ENCODE measurements around the gene FKBP11. TPM values are rescaled to one million over a fixed set of nuclear protein-coding genes. Genes with fewer than 3 reads are reported as not detected.

Gene FKBP11
- total and polyA plus RNA-seq, 2 of the 13 experiments (the other 11 are each of a cell fraction or from before 2014, with no cell fraction given): 15.5 to 19.4 TPM

DNA sequence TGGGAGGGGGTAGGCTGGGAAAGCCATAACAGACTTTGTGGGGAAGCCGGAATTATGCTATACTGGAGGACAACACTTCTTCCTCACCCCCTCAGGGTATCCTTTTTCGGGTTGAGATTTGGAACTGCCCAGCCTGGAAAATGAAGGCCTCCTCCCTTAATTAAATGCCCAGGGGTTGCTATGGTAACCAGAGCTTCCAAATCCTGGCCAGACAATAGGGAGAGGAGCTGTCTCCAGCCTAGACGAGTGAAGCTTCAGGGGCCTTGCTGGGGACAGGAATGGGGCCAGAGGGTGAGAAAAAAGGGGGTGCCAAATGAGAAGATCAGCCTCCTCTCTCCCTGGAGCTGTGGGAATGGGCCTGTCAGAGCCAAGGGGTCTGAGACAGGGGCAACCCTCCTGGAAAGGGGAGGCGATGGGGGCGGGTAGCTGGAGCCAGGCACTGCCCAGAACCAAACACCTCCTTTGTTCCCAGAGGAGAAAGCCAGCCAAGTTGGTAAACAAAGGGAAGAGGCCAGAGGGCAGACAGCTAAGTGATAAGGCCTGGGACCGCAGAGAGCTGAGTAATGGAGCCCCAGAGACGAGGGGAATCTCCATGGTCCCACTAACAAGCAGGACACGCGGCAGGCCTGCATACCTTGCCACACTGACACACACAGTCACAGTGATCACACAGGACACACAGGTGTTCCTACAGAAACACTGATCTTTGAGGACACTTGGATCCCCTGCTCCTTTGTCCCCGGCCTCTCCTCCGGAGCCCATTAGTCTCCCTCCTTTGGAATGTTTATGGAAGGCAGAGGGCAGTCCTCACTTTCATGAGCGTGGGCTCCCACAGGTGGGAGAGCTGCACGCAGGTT is 41.8 kb downstream of the FKBP11 start (continued):
- TF ChIP-seq, protein P1, sequence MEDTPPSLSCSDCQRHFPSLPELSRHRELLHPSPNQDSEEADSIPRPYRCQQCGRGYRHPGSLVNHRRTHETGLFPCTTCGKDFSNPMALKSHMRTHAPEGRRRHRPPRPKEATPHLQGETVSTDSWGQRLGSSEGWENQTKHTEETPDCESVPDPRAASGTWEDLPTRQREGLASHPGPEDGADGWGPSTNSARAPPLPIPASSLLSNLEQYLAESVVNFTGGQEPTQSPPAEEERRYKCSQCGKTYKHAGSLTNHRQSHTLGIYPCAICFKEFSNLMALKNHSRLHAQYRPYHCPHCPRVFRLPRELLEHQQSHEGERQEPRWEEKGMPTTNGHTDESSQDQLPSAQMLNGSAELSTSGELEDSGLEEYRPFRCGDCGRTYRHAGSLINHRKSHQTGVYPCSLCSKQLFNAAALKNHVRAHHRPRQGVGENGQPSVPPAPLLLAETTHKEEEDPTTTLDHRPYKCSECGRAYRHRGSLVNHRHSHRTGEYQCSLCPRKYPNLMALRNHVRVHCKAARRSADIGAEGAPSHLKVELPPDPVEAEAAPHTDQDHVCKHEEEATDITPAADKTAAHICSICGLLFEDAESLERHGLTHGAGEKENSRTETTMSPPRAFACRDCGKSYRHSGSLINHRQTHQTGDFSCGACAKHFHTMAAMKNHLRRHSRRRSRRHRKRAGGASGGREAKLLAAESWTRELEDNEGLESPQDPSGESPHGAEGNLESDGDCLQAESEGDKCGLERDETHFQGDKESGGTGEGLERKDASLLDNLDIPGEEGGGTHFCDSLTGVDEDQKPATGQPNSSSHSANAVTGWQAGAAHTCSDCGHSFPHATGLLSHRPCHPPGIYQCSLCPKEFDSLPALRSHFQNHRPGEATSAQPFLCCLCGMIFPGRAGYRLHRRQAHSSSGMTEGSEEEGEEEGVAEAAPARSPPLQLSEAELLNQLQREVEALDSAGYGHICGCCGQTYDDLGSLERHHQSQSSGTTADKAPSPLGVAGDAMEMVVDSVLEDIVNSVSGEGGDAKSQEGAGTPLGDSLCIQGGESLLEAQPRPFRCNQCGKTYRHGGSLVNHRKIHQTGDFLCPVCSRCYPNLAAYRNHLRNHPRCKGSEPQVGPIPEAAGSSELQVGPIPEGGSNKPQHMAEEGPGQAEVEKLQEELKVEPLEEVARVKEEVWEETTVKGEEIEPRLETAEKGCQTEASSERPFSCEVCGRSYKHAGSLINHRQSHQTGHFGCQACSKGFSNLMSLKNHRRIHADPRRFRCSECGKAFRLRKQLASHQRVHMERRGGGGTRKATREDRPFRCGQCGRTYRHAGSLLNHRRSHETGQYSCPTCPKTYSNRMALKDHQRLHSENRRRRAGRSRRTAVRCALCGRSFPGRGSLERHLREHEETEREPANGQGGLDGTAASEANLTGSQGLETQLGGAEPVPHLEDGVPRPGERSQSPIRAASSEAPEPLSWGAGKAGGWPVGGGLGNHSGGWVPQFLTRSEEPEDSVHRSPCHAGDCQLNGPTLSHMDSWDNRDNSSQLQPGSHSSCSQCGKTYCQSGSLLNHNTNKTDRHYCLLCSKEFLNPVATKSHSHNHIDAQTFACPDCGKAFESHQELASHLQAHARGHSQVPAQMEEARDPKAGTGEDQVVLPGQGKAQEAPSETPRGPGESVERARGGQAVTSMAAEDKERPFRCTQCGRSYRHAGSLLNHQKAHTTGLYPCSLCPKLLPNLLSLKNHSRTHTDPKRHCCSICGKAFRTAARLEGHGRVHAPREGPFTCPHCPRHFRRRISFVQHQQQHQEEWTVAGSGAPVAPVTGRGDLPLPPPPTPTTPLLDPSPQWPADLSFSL (CRISPR knock-in tag; IDR thresholded peaks at IDR 0.05): peak; percentile 31; the same call in 1 of the 2 replicates
- TF ChIP-seq ARNTL (CRISPR knock-in tag; IDR thresholded peaks at IDR 0.05): 0 out of 2 replicates have a peak, but pooled peaks have one; percentile 16
- peak; percentile 31; the same call in 1 of the 2 replicates for TF ChIP-seq REPIN1 (CRISPR knock-in tag; IDR thresholded peaks at IDR 0.05; ENCODE audit: borderline replicate concordance, low read depth)
- no peak for TF ChIP-seq SALL2 (CRISPR knock-in tag; IDR thresholded peaks at IDR 0.05)
- TF ChIP-seq ZKSCAN5 (CRISPR knock-in tag; IDR thresholded peaks at IDR 0.05): no peak
- TF ChIP-seq HNRNPUL1 (IDR thresholded peaks at IDR 0.05; ENCODE audit: low read depth, low read length): no peak
- TF ChIP-seq HMG20B (CRISPR knock-in tag; conservative IDR thresholded peaks at IDR 0.05): peak; percentile 72; the same call in 1 of the 2 replicates
- no peak for TF ChIP-seq HOXA9 (CRISPR knock-in tag; IDR thresholded peaks at IDR 0.05; ENCODE audit: borderline replicate concordance)
- TF ChIP-seq, protein P2, sequence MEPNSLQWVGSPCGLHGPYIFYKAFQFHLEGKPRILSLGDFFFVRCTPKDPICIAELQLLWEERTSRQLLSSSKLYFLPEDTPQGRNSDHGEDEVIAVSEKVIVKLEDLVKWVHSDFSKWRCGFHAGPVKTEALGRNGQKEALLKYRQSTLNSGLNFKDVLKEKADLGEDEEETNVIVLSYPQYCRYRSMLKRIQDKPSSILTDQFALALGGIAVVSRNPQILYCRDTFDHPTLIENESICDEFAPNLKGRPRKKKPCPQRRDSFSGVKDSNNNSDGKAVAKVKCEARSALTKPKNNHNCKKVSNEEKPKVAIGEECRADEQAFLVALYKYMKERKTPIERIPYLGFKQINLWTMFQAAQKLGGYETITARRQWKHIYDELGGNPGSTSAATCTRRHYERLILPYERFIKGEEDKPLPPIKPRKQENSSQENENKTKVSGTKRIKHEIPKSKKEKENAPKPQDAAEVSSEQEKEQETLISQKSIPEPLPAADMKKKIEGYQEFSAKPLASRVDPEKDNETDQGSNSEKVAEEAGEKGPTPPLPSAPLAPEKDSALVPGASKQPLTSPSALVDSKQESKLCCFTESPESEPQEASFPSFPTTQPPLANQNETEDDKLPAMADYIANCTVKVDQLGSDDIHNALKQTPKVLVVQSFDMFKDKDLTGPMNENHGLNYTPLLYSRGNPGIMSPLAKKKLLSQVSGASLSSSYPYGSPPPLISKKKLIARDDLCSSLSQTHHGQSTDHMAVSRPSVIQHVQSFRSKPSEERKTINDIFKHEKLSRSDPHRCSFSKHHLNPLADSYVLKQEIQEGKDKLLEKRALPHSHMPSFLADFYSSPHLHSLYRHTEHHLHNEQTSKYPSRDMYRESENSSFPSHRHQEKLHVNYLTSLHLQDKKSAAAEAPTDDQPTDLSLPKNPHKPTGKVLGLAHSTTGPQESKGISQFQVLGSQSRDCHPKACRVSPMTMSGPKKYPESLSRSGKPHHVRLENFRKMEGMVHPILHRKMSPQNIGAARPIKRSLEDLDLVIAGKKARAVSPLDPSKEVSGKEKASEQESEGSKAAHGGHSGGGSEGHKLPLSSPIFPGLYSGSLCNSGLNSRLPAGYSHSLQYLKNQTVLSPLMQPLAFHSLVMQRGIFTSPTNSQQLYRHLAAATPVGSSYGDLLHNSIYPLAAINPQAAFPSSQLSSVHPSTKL (CRISPR knock-in tag; IDR thresholded peaks at IDR 0.05): peak; percentile 75
- no peak for TF ChIP-seq ZNF343 (CRISPR knock-in tag; IDR thresholded peaks at IDR 0.05)
- TF ChIP-seq FOSL1 (CRISPR knock-in tag; IDR thresholded peaks at IDR 0.05; ENCODE audit: borderline replicate concordance): no peak
- no peak for TF ChIP-seq ZNF124 (CRISPR knock-in tag; IDR thresholded peaks at IDR 0.05)
- no peak for TF ChIP-seq NFYC (CRISPR knock-in tag; IDR thresholded peaks at IDR 0.05)
- TF ChIP-seq ZNF781 (CRISPR knock-in tag; IDR thresholded peaks at IDR 0.05; ENCODE audit: borderline replicate concordance, not compliant biosample characterization): no peak
- 0 out of 2 replicates have a peak, but pooled peaks have one; percentile 54 for TF ChIP-seq HNF4G (IDR thresholded peaks at IDR 0.05; ENCODE audit: borderline replicate concordance, low read depth, low read length)
- TF ChIP-seq HNF4G (CRISPR knock-in tag; IDR thresholded peaks at IDR 0.05; ENCODE audit: borderline replicate concordance, low read depth): no peak; the same call in 1 of the 2 replicates
- no peak for TF ChIP-seq POLR2A (IDR thresholded peaks at IDR 0.05; ENCODE audit: insufficient read depth in 1 of 2, low read depth in 2 of 2, low read length in 2 of 2)
